ENCODE measurements around the gene POLDIP3. TPM values are rescaled to one million over a fixed set of nuclear protein-coding genes. Genes with fewer than 3 reads are reported as not detected.
A peak's percentile ranks its signal among the peaks of the same experiment; 100 is the strongest.
"Not testable (repeated sequence)": the region's sequence is repeated elsewhere in the genome, so short reads cannot be mapped to it uniquely, and the experiment has no call there.

POLDIP3 gene
- total RNA-seq, 1 donor from 2014 or later: 77.5 TPM

DNA sequence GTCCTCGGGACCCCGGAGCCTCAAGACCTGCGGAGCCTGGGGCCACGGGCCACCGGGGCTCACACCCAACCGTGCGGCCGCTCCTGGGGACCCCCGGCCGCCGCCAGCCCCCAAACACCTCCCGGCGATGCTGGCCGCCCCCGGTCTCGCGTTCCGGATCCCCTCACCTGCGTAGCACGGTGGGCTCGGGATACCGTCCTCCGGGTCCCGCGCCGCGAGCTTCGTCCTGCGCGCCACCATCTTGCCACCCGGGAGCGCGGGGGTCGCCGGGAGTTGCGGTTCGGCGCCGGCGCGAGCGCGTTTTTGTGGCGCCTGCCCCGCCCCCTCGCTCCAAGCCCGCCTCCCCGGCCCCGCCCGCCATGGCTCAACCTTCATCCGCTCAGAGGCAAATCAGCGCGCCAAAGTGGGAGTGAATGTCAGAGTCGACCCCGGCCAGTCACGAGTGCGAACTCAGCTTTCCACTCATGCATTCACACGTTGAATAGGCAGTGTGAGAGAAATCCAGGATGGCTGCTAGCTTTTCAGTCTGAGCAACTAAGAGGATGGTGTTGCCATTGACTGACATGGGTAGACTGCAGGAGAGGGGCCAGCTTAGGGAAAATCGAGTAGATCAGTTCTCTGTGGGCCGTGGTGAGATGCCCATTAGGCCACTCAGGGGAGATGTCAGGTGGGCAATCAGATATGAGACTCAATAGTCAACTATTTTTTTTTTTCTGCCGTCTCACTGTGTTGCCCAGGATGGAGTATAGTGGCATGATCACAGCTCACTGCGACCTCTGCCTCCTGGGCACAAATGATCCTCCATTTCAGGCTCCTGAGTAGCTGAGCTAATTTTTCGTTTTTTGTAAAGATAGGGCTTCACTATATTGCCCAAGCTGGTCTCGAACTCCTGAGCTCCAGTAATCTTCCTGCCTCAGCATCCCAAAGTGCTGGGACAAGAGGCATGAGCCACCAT lies 32.6 kb downstream of the POLDIP3 start:
- Mint-ChIP-seq H3K4me1 (peaks cover 14% of the 10 kb centered on the region), H3K27me3 (no peaks in the 10 kb centered on the region), H3K9me3 (no peaks in the 10 kb centered on the region), H3K36me3 (ENCODE audit: low read depth) (peaks cover 58% of the 10 kb centered on the region), H3K27ac (peak overlapping the region; percentile 75), H3K4me3 (peak overlapping the region; percentile 95)
- DNase-seq: peak; percentile 79
- TF ChIP-seq, protein P1, sequence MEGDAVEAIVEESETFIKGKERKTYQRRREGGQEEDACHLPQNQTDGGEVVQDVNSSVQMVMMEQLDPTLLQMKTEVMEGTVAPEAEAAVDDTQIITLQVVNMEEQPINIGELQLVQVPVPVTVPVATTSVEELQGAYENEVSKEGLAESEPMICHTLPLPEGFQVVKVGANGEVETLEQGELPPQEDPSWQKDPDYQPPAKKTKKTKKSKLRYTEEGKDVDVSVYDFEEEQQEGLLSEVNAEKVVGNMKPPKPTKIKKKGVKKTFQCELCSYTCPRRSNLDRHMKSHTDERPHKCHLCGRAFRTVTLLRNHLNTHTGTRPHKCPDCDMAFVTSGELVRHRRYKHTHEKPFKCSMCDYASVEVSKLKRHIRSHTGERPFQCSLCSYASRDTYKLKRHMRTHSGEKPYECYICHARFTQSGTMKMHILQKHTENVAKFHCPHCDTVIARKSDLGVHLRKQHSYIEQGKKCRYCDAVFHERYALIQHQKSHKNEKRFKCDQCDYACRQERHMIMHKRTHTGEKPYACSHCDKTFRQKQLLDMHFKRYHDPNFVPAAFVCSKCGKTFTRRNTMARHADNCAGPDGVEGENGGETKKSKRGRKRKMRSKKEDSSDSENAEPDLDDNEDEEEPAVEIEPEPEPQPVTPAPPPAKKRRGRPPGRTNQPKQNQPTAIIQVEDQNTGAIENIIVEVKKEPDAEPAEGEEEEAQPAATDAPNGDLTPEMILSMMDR (IDR thresholded peaks at IDR 0.05): no peak
- peak; percentile 87 for ATAC-seq (ENCODE audit: low read depth)
- CTCF ChIA-PET: no interaction called here
- POLR2A ChIA-PET: interaction anchor here (0.7 to 2.6 kb wide), 8 partner anchors 20 to 562 kb away, joined by 3 to 37 read pairs (median 4); partner anchors contain the start of gene POLDIP3
- intact Hi-C loops (cut with micrococcal nuclease): loop anchor here (1.0 to 2.0 kb wide), 2 partner anchors 33 to 49 kb away; partner anchors contain the start of gene POLDIP3

DNA sequence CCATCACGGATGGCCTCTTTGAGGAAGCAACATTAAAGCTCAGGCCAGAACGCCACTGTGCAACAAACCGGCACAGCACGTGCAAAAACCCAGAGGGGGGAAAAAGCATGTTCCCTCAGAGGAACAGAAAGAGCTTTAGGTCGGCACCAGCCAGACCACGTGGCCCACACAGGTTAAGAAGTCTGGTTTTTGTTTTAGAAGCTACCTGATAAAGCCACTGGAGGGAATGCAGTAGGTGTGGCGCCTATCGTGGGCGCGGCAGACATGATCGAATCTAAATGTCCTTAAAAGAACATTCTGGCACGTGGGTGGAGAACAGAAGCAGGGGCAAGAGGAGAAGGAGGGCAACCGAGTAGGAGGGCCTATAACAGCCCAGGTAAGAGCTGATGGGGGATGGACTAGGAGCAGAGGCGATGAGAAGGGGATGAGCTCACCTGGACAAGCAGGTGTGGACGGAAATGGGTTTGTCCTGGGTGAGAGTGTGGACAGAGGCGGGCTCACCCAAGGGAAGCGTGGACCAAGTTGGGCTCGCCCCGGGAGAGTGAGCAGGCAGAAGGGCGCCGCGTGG lies 33.4 kb downstream of the POLDIP3 start:
- H3K4me3 Mint-ChIP-seq: peak overlapping the region; percentile 95
- H3K27me3 Mint-ChIP-seq; DNase-seq; H3K9me3 Mint-ChIP-seq; CTCF ChIA-PET; intact Hi-C loops (cut with micrococcal nuclease): not testable (repeated sequence)
- H3K36me3 Mint-ChIP-seq (ENCODE audit: low read depth): peaks cover 51% of the 10 kb centered on the region
- POLR2A ChIA-PET: interaction anchor here (0.9 to 2.6 kb wide), 6 partner anchors 19 to 74 kb away, joined by 3 to 37 read pairs (median 5); partner anchors contain the start of gene POLDIP3
- ATAC-seq (ENCODE audit: low read depth): peak; percentile 50
- H3K27ac Mint-ChIP-seq: peak overlapping the region; percentile 84
- peaks cover 14% of the 10 kb centered on the region for H3K4me1 Mint-ChIP-seq

DNA sequence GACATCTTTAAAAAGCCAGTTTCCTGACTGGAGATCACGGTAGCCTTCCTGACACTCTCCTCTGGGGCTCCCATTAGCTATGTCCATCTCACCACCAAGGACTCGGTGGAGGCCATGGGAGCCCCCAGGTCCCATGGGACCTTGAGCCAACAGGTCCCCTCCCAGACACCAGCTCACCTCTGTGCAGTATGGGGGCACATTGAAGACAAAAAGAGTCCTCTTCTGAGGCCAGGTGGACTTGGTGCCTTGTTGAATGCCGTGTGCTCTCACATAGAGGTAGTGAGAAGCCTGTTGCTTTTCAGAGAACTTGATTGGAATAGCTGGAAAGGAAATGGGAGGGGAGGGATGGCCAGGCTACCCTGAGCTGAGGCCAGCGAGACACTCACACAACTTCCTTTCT lies 34.6 kb downstream of the POLDIP3 start:
- H3K27me3 Mint-ChIP-seq; H3K9me3 Mint-ChIP-seq; POLR2A ChIA-PET; CTCF ChIA-PET; H3K27ac Mint-ChIP-seq; H3K4me3 Mint-ChIP-seq; ATAC-seq (ENCODE audit: low read depth); DNase-seq; intact Hi-C loops (cut with micrococcal nuclease): not testable (repeated sequence)
- peaks cover 42% of the 10 kb centered on the region for H3K36me3 Mint-ChIP-seq (ENCODE audit: low read depth)
- H3K4me1 Mint-ChIP-seq: peaks cover 14% of the 10 kb centered on the region

DNA sequence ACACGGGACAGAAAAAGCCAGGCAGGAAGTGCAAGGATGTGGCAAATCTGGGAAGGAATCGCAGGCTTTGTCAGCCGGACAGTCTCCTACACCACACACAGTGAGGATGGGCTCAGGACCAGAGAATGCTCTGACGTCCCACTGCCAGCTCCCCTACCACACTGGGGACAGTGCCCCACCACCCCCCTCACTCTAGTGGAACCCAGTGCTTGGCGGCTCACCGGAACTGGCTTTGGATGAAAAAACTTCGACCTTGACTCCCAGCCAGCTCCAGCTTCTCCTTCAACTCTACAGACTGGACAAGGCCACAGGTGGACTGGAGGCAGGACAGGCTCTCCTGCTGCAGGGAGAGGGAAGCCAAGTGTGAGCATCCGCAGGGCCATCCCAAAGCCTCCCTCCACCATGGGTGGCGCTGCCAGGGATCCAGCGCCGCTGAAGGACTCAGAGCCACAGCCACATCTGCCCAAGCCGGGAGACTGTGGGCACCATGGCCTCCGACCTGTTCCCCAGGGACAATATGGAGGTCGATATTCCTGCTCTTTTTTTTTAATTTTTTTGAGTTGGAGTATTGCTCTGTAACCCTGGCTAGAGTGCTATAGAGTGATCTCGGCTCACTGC lies 37.0 kb downstream of the POLDIP3 start:
- H3K27ac Mint-ChIP-seq: no peak overlapping the region
- H3K27me3 Mint-ChIP-seq: no peaks in the 10 kb centered on the region
- ATAC-seq (ENCODE audit: low read depth) (no peak), DNase-seq (no peak)
- ChIA-PET POLR2A (no interaction called here), CTCF (no interaction called here)
- H3K4me1 Mint-ChIP-seq: peaks cover 14% of the 10 kb centered on the region
- no peaks in the 10 kb centered on the region for H3K9me3 Mint-ChIP-seq
- intact Hi-C loops (cut with micrococcal nuclease): no loop called here
- TF ChIP-seq, protein P1 (IDR thresholded peaks at IDR 0.05): no peak
- H3K36me3 Mint-ChIP-seq (ENCODE audit: low read depth): peaks cover 38% of the 10 kb centered on the region
- no peak overlapping the region for H3K4me3 Mint-ChIP-seq

DNA sequence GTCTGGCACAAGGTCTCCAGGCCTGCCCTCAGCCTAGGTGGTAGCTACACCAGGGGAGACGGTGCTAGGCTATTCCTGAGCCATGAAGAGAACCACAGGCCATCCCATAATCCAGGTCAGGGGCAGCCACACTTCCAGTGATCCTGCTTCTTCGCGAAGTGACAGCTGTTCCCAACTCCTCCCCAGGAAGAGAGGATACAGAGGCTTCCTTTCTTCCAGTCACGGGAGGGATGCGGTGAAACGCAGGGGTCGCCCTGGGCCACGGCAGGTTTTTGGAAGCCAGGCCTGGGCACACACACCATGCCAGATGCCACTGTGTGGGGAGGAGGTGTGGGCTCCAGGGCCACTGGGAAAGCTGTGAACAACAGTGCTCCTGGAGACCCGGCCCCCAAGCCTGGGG lies 37.5 kb downstream of the POLDIP3 start:
- H3K9me3 Mint-ChIP-seq; H3K27me3 Mint-ChIP-seq; intact Hi-C loops (cut with micrococcal nuclease); H3K4me1 Mint-ChIP-seq; DNase-seq; POLR2A ChIA-PET; H3K27ac Mint-ChIP-seq; ATAC-seq (ENCODE audit: low read depth); H3K4me3 Mint-ChIP-seq; CTCF ChIA-PET: not testable (repeated sequence)
- peaks cover 43% of the 10 kb centered on the region for H3K36me3 Mint-ChIP-seq (ENCODE audit: low read depth)

DNA sequence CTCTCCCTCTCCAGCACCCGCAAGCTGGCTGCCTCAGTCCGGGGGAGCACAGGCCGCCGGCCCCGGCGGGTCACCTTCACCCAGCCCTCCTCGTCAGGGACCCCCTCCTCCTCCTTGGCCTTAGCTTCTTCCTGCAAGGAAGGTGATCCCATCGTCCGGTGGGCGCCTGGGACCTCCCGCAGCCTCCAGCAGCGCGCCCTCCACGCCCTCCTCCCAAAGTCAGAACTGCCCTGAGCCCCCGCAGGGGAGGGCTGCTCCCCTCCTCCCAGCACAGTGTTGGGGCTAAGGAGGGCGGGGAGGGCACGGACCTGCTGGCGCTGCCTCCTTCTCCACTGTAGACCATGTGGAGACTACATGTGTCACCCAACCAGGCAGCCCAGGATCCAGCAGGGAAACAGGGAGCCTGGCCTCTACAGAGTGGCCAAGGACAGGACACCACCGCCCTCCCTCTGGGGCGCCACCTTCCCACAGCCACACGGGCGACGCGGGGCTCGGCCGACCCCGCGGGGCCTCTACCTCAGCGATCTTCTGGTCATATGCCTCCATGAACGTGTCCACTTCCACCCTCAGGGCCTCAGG lies 38.6 kb downstream of the POLDIP3 start:
- CTCF ChIA-PET, H3K4me1 Mint-ChIP-seq: not testable (repeated sequence)

DNA sequence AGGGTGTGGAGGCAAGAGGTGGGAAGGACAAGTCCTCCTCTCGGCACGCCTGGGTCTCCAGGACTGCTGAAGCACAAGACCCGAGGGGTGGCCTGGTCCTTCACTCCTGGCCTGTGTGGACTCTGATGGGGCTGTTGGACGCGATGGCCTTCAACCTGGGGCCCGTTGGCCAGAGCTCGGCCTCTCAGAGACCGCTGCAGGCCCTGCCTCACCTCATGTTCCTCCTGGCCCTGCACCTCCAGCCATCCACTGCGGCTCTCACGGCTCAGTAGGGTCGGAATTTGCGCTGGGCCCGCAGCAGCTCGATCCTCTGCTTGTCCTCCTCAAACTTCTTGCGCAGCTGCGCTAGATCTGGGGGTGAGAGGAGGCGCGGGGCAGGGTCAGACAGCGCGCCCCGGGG lies 40.2 kb downstream of the POLDIP3 start:
- peaks cover 58% of the 10 kb centered on the region for H3K36me3 Mint-ChIP-seq (ENCODE audit: low read depth)
- H3K9me3 Mint-ChIP-seq; DNase-seq; H3K4me3 Mint-ChIP-seq; intact Hi-C loops (cut with micrococcal nuclease); H3K27ac Mint-ChIP-seq; POLR2A ChIA-PET; CTCF ChIA-PET; ATAC-seq (ENCODE audit: low read depth); H3K4me1 Mint-ChIP-seq; H3K27me3 Mint-ChIP-seq: not testable (repeated sequence)

More for the DNA sequence above, 38.6 kb downstream of the POLDIP3 start:
- POLR2A ChIA-PET; H3K9me3 Mint-ChIP-seq; DNase-seq; H3K27me3 Mint-ChIP-seq; intact Hi-C loops (cut with micrococcal nuclease); H3K4me3 Mint-ChIP-seq; H3K27ac Mint-ChIP-seq; ATAC-seq (ENCODE audit: low read depth): not testable (repeated sequence)
- peaks cover 49% of the 10 kb centered on the region for H3K36me3 Mint-ChIP-seq (ENCODE audit: low read depth)

DNA sequence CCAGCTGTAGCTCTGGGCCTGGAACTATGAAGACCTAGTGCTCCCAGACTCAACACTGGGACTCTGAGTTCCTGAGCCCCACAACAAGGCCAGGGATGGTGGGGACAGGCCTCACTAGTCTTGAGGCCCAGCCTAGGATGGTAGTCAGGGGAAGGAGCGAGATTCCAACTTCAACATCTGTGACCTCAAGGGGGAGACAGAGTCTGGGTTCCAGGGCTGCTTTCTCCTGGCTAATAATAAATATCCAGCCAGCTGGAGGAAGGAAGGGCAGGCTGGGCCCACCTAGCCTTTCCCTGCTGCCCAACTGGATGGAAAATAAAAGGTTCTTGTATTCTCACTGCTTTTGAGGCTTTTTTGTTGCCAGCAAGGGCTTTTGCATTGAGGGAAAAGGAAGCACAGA lies 40.6 kb downstream of the POLDIP3 start:
- ATAC-seq (ENCODE audit: low read depth); intact Hi-C loops (cut with micrococcal nuclease); H3K9me3 Mint-ChIP-seq; DNase-seq; CTCF ChIA-PET; H3K4me1 Mint-ChIP-seq; H3K27ac Mint-ChIP-seq; H3K27me3 Mint-ChIP-seq; H3K4me3 Mint-ChIP-seq; POLR2A ChIA-PET: not testable (repeated sequence)
- peaks cover 58% of the 10 kb centered on the region for H3K36me3 Mint-ChIP-seq (ENCODE audit: low read depth)

DNA sequence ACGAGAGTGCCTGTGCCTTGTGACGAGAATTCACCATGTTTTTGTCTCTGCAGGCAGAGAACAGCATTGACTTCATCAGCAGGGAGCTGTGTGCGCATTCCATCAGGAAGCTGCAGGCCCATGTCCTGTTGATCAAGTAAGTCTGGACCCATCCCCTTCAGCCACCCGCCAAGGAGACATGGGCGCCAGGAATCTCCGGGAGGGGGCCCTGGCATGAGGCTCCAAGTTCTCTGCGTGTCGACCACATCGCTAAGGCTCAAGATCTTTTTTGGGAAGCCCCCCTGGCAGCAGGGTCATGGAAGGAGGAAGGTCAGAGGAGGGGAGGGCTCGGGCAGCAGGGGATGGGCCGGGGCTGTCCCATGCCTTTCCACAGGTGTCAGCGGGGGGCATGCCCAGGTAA lies 43.6 kb downstream of the POLDIP3 start:
- ATAC-seq (ENCODE audit: low read depth); DNase-seq; POLR2A ChIA-PET; H3K27me3 Mint-ChIP-seq; H3K9me3 Mint-ChIP-seq; H3K27ac Mint-ChIP-seq; CTCF ChIA-PET; H3K4me1 Mint-ChIP-seq; H3K4me3 Mint-ChIP-seq; intact Hi-C loops (cut with micrococcal nuclease): not testable (repeated sequence)
- H3K36me3 Mint-ChIP-seq (ENCODE audit: low read depth): peaks cover 40% of the 10 kb centered on the region
